ENCODE results near the gene ZNF653.

GRCh38 chr19:11460207-11460606, 45.4 kb downstream of the ZNF653 start:
- TF ChIP-seq GATA2 (IDR thresholded peaks at IDR 0.05; ENCODE audit: low read depth, low read length) (no peak), GATA3 (IDR thresholded peaks at IDR 0.05; ENCODE audit: low read depth, low read length) (no peak)

Data from SH-SY5Y (cell line).